ENCODE data around the gene DHRS13.
"Not testable (repeated sequence)": the region's sequence is repeated elsewhere in the genome, so short reads cannot be mapped to it uniquely, and the experiment has no call there.

DHRS13 gene

GRCh38 chr17:28882154-28882895, 20.6 kb downstream of the DHRS13 start:
- no peak for DNase-seq (ENCODE audit: low read depth in 2 of 2)

GRCh38 chr17:28881533-28882056, 21.3 kb downstream of the DHRS13 start:
- DNase-seq (ENCODE audit: low read depth in 2 of 2), result no peak

GRCh38 chr17:28880572-28880945, 22.3 kb downstream of the DHRS13 start:
- DNase-seq (ENCODE audit: low read depth in 2 of 2), result no peak

- DNase-seq (ENCODE audit: low read depth in 2 of 2), result no peak
These were observed 22.9 kb downstream of the DHRS13 start for GRCh38 chr17:28879886-28880571.

- DNase-seq (ENCODE audit: low read depth in 2 of 2), result no peak
These were observed 23.9 kb downstream of the DHRS13 start for GRCh38 chr17:28878981-28879380.

- no peak for DNase-seq (ENCODE audit: low read depth in 2 of 2)
These were observed 24.5 kb downstream of the DHRS13 start for GRCh38 chr17:28878158-28878910.

- not testable (repeated sequence) for DNase-seq (ENCODE audit: low read depth in 2 of 2)
These were observed 25.6 kb downstream of the DHRS13 start for GRCh38 chr17:28877150-28877711.

GRCh38 chr17:28875848-28876550, 26.9 kb downstream of the DHRS13 start:
- no peak for DNase-seq (ENCODE audit: low read depth in 2 of 2)

- no peak for DNase-seq (ENCODE audit: low read depth in 2 of 2)
These were observed 28.1 kb downstream of the DHRS13 start for GRCh38 chr17:28874750-28875149.

GRCh38 chr17:28873839-28874238, 29.0 kb downstream of the DHRS13 start:
- no peak for DNase-seq (ENCODE audit: low read depth in 2 of 2)

GRCh38 chr17:28871056-28871579, 31.8 kb downstream of the DHRS13 start:
- DNase-seq (ENCODE audit: low read depth in 2 of 2), result peak in 1 of 2 donors; percentile 13

- DNase-seq (ENCODE audit: low read depth in 2 of 2), result no peak
These were observed 35.6 kb downstream of the DHRS13 start for GRCh38 chr17:28867276-28867675.

- DNase-seq (ENCODE audit: low read depth in 2 of 2), result no peak
These were observed 36.7 kb downstream of the DHRS13 start for GRCh38 chr17:28865946-28866752.

GRCh38 chr17:28864991-28865849, 37.7 kb downstream of the DHRS13 start:
- DNase-seq (ENCODE audit: low read depth in 2 of 2), result no peak

GRCh38 chr17:28863953-28864352, 38.9 kb downstream of the DHRS13 start:
- no peak for DNase-seq (ENCODE audit: low read depth in 2 of 2)

GRCh38 chr17:28862561-28862960, 40.3 kb downstream of the DHRS13 start:
- no peak for DNase-seq (ENCODE audit: low read depth in 2 of 2)

- DNase-seq (ENCODE audit: low read depth in 2 of 2), result no peak
These were observed 41.3 kb downstream of the DHRS13 start for GRCh38 chr17:28861393-28862203.

GRCh38 chr17:28860363-28860808, 42.5 kb downstream of the DHRS13 start:
- DNase-seq (ENCODE audit: low read depth in 2 of 2), result no peak
